ENCODE results near the gene ACCS.

DNA sequence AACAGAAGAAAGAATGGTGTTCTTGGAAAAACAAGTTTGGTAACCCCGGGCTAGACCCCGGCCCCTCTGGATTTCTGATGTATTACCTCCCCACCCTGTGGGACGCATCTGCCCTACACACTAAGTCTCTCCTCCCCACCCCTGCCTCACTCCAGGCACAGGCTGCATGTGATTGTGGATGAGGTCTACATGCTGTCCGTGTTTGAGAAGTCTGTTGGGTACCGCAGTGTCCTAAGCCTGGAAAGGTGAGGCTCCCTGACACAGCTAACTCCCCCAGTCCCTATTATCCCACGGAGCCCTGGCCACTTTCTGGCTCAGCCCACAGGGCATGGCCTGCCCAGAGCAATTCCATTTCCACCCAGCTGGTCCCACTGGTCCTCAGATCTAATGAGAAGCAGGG, 13.3 kb downstream of the ACCS start:
- TF ChIP-seq CTCF (IDR thresholded peaks at IDR 0.05; ENCODE audit: extremely low read depth in 1 of 2, insufficient read depth in 1 of 2, low read depth in 1 of 2, low read length in 2 of 2) (no peak), POLR2AphosphoS5 (IDR thresholded peaks at IDR 0.05; ENCODE audit: insufficient read depth, low read depth, low read length) (no peak)
- TF ChIP-seq, protein P1, sequence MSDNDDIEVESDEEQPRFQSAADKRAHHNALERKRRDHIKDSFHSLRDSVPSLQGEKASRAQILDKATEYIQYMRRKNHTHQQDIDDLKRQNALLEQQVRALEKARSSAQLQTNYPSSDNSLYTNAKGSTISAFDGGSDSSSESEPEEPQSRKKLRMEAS (IDR thresholded peaks at IDR 0.05; ENCODE audit: insufficient read depth, insufficient read length): no peak
